ENCODE data around the gene SYT1.
"Not testable (repeated sequence)": the region's sequence is repeated elsewhere in the genome, so short reads cannot be mapped to it uniquely, and the experiment has no call there.

The SYT1 gene

DNA sequence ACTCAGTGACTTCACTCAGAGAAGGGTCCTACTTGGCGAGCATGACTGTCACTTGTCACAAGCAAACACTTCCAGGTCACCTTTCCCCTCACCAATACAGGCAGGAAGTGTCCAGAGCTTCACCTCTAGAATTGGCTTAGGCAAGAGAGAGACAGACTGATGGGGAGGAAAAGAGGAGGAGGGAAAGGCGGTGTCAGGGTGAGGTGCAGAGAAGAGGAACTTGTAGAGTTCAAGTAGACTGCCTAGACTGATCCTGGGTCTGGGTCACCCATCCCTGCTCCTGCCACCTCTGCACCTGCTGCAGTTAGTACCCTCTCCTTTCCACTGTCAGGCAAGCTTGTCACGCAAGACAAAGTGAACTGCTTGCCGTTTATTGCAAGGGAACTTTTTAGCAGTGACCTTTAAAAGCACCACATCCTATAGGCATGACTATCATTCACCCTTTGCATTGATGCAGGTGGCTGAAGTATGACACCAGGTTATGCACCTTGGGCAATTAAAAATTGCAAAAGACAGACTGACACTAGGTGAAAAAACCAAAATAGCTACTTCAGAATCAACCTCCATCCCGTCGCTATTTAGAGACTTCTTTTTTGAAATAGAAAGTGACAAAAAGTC, 292.4 kb downstream of the SYT1 start:
- no peak for DNase-seq

DNA sequence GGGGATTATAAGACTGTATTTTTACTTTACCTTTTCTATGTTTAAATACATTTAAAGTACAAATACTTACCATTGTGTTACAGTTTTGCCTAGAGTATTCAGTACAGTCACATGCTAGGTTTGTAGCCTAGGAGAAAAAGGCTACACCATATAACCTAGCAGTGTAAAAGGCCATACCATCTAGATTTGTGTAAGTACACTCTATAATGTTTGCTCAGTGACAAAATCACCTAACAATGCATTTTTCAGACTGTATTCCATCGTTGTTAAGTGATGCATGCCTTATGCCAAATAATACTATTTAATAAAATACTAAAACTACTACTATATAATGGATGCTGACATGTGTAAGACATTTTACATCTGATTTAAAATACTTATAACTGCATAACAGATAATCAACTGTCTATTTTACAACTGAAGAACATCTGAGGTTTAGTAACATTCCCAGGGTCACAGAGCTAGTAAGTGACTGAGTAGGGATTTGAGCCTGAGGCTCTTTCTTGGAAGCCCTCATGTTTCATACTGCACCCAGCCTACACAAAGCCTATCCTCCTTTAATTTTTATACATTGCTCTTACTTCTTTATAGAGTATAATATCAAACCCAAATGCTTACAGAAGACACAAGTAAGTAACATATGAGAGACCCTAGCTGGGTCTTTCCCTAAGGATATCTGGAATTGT, 296.8 kb downstream of the SYT1 start:
- no peak for DNase-seq

DNA sequence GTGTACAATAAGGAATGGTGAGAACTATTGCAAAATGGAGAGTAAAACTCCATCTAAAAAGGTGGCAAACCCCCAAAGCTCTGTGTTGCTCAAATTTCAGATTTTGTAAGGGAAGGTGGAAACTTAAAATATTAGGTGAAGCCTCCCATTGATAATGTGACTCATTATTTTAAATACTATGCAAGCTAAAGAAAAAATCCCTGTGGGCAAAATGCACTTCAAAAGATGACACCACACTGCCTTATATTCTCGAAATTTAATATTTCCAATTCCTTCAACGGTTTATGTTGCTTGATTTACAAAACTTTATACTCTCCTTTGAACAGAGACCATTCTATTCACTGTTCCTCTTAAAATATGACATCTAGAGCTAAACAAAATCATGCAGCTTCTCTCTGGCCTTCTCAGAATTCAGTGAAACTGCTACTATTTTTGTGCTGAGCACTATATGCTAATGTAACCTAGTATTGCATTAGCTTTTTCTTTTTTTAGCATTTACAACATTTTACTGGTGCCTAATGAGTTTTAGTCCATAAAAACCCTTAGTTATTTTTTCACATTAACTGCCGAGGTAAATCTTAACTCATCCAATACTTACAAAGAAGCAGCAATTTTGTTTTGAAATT, 297.7 kb downstream of the SYT1 start:
- DNase-seq, result no peak

DNA sequence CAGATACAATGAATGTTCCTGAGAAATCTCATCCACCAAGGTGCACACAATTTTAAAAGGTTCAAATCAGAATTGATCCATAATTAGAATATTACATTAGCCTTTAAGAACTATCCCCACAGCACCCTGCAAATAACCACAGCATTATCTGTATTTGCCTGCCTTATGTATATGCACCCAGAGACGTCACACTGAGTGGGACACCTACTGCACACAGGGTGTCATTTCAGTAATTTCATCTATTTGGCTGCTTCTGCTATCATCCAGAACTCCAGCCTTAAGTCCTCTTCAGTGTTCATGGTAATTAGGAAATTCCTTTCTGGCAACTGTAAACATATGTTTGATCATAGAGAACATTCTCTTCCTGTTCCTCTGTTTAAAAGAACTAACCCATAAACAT, 298.4 kb downstream of the SYT1 start:
- no peak for DNase-seq

DNA sequence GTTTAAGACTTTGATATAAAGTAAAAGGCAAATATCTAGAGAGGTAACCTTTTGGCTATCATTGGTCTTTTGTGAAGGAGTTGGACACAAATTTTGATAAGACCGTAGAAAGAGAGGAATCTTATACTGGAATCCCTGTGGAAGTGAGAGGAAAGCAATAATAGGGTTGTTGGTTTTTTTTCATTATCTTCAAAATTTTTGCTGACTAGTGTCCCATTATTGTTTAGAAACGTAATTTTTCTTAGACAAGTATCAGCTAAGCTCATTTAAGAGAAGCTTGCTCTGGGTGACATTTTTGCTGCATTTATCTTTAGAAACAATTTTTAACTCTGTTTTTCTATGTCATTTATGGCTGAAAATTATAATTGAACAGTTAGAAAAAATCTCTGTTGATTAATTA, 300.3 kb downstream of the SYT1 start:
- DNase-seq, result no peak

DNA sequence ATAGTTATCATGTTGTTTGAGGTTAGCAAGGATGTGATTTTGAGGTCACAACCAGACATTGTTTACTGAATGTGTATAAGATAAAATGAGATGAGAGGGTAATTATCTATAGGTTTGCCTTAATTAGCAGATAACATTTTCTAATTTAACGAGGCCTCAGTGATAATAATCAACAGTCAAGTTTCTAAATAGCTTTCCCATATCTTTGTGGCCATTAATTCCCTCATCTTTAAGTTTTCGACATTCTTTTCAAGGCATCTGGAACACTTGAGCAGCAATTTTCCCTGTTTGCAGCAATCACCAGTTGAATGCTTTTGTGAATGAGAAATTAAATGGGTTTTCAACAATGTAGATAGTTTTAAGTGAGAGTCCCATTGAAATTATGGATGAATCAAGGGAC, 304.1 kb downstream of the SYT1 start:
- DNase-seq, result no peak

DNA sequence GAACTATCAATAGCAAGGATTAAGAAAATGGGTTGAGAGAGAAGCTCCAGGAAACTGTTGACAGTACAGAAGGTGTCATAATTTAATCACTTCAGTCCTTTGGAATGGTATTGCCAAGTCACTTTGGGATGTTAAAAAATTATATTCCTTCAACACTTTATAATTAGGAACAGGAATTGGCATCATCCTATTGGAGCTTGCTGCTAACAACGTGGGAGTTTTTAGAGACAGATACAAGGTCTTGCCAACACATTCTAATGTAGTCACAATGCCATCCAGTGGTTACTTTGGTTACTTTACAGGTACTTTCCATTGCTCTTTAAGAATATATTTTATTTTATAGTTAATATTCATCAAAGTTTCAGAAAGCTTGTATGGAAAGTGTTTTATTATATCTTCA, 310.1 kb downstream of the SYT1 start:
- DNase-seq, result no peak

DNA sequence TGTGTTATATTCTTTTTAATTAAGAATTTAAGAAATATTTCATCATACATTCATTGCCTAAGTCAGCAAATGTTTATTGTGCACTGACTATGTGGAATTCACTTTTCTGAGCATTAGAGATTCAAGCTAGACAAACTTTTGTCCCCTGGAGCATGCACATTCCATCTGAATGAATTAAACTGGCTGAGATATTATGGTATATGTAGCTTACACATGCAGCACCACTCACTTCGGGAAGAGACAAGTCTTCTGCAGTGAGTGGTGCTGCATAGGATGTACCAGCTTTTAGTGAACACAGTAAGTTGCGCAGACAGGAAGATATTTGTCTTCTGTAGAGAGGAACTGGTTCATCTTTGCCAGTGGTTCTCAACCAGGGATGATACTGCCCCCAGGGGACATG, 318.4 kb downstream of the SYT1 start:
- DNase-seq, result no peak

DNA sequence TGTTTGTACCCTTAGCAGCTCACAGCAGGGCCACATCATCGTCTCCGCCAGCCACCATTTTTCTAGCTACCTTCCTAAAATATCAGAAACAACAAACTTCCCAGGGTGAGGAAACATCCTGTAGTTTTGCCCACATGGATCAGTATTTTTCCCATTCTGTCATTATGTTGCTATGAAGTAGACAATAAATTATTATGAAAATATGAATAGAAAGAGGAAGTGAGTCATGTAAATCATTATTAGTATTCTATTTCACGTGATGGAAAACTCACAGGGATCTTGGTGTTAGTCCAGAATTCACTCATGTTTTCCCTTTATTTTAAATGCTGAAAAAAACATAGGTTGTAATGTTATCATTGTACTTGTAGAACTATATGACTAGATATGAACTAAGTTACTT, 319.4 kb downstream of the SYT1 start:
- DNase-seq, result no peak

DNA sequence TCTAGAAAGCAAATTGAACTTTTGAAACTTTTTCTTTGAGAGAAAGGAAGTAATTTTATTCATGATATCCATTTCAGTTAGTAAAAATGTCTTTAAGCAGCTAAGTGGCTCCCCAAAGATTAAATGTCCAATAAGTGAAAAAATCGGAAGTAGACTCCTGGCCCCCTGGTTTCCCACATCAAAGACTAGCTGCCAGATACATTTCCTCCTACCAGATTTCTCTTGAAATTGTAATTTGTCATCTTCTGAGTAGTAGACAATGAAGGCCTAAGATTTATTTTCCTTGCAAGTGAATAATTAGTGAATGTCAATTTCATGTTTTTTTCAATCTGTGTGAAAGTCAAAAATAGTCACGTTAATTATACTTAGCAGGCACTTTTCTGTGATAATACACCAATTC, 321.9 kb downstream of the SYT1 start:
- DNase-seq, result no peak

DNA sequence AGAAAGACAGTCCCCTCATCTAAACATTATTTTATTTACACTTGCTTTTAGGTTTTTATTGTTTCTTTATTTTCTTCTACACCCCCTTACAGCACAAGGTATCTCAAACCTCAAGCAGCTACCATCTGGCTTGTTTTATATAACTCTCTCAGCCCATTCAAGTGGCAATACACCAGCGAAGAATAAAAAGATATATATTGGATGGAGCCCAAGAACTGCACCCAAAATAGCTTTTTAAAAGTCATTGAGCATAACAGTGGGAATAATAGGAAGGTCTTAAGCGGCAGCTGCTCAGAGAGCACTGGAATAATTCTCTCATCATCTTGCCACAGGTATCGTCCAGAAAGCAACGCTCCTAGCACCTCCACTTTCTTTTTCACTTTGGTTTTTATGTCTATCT, 322.5 kb downstream of the SYT1 start:
- no peak for DNase-seq

DNA sequence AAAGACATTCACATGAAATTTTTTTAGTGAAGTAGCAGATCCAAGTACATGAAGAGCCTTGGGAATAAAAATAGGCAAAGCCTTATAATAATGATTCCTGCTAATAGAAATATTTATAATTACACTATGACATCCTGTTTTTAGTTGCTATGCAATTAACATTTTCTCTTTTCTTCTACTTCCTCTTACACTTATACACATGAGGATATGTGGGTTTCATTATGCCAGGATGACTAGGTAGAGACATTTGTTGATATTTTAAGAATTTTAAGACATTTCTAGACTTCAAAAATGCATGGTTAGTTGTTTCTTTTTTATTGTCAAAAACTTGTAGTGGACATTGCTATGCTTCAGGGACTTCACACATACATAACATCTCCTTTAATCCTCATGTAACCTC, 326.8 kb downstream of the SYT1 start:
- DNase-seq, result no peak

DNA sequence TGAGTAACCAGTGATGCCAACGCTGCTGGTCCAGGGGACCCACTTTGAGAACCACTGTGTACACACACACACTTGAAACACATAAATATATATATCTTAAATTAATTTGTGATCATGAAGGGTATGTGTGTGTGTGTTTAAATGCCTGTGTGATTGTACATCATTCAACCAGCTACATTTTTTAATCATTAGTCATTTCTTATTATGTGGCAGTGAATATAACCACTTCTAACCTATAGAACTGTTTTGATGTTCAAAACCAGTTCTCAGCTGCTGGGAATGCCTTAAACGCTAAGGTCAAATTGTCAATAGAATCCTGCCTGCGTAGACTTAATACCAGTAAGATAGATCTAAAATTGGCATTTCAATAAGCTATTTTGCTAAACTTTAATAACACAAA, 330.0 kb downstream of the SYT1 start:
- no peak for DNase-seq

DNA sequence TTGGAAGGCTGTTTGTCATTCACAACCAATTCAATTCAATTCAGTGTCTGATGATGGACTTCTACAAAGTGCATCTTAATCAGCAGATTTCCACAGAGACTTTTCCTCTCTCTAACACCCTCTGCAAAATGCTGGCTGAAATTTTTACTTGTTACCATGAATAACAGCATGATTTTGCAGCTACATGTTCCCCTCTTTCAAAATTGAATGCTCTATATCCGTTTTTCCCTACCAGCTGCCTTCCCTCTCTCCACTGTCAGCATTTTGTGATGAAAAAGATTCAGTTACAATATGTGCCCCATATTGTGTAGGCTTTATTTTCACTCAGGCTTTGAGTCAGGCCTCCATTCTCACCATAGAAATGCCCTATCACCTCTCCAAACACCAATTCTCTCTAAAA, 334.6 kb downstream of the SYT1 start:
- DNase-seq, result no peak

DNA sequence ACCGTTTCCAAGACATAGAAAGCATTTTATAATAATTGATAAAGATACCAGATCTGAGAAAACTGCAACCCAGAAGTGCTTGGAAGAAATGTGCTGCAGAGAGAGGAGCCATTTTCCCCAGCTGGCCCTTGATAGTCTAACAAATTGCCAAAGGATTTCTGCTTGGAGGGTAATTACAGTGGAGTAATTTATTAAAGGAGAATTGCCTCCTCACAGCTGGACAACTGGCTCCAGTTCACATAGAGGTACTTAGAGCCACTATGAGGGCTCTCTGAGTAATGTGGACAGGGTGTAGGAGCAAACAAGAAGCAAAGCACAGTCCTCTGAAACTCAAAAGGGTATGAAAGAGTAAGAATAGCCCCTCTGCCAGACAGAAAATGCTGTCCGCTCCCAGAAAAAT, 335.6 kb downstream of the SYT1 start:
- no peak for DNase-seq

DNA sequence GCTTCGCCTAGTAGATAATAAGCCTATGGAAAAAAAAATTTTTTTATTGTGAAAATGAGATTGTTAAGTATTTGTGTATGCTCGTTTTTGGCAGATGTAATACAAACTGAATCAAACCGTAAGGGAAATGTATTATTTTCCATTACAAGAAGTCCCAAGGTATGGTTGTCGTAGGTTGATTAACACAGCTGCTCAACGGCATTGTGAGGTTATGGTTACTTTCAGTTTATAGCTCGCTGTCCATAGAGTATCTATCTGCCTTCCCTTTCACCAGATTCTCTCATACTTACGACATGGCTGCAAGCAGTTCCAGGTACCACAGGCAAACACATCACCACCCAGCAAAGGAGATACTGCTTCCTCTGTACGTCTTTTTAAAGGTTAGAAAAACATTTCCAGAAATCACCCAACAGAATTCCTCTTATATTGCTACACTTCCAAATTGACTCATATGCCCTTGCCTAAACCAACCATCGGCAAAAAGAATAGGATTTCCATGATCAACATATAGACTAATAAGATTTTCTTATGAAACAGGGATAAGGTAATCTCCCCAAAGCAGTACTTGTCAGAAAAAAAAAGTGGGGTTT, 338.6 kb downstream of the SYT1 start:
- no peak for DNase-seq

DNA sequence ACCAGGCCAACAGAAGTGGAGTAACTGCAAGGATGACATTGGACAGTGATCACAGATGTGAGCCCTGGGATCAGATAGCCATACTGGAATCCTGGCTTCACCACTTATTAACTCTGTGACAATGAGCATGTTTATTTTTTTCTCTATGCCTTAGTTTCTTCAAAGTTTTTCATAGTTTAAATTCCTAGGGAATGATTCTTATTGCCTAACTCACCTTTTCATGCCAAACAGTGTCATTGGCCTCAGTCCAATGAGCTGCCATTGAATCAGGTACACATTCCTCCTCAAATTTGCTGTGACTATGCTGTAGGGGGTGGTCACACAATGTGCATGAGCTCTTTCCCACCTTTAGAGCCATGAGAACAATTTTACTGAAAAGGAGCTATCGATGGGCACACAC, 342.3 kb downstream of the SYT1 start:
- DNase-seq, result no peak

DNA sequence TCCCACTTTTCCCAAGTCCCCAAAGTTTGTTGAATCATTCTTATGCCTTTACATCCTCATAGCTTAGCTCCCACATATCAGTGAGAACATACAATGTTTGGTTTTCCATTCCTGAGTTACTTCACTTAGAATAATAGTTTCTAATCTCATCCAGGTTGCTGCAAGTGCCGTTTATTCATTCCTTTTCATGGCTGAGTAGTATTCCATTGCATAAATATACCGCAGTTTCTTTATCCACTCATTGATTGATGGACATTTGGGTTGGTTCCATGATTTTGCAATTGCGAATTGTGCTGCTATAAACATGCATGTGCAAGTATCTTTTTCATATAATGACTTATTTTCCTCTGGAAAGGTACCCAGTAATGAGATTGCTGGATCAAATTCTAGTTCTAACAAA, 345.8 kb downstream of the SYT1 start:
- not testable (repeated sequence) for DNase-seq

DNA sequence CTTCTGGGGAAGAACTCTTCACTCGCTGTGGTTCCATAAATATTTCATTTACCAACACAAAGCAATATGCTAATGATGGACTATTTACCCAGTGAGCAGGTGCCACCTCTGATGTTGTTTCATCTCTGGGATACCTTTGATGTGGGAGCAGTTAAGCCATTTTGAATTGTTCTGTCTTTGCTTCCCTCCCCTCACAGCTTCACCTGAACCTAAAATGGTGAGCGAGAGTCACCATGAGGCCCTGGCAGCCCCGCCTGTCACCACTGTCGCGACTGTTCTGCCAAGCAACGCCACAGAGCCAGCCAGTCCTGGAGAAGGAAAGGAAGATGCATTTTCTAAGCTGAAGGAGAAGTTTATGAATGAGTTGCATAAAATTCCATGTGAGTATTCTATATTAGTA, 352.7 kb downstream of the SYT1 start:
- DNase-seq, result no peak

DNA sequence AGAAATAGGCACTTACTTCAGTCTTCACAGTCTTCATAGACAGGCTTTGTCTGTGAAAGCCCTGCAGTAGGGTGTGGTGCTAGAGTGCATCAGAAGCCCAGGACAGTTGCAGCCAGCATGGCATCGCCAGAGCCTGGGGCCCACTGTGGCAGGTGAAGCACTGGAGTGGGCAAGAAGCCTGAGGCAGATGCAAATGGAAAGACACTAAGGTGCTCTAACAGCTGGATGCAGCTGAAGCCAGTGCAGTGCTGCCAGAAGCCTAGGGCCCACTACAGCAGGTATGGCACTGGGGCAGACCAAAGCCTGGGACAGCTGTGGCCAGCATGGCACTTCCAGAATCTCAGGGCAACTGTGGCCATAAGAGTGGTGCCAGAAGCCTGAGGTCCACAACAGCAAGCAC, 358.6 kb downstream of the SYT1 start:
- no peak for DNase-seq

DNA sequence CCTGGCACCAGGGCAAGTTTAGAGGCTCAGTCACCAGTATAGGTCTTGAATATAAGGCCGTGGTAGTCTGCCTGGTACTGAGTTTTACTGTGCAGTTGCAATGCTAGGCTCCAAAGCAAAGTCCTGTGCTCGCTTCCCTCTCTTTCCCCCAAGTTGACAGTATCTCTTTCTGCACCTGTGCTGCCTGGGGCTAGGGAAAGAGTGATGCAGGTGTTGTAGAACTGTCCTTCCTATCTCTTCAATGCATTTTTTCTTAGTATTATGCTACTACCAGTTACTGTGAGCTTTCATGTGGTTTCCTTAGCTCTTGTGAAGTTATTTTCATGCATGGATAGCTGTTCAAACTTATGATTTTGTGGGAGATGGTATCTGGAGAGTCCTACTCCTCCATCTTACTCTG, 359.2 kb downstream of the SYT1 start:
- no peak for DNase-seq

DNA sequence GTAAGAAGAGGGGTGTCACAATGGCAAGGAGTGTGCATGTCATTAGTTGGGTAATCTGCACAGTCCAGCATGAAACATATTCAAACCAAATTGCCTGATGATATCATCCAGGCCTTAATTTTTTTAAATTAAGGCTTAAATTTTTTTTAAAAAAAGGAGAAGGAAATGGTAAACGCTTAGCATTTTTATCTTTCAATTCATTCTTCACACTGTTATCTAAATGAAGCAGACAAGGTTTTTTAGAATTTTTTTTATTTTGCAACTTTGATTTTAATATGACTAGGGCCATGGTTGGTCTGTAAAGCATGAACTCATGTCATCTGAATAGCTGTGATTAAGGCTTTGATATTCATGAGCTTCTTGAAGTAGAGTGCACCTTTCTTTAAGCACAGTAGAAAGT, 362.5 kb downstream of the SYT1 start:
- no peak for DNase-seq

DNA sequence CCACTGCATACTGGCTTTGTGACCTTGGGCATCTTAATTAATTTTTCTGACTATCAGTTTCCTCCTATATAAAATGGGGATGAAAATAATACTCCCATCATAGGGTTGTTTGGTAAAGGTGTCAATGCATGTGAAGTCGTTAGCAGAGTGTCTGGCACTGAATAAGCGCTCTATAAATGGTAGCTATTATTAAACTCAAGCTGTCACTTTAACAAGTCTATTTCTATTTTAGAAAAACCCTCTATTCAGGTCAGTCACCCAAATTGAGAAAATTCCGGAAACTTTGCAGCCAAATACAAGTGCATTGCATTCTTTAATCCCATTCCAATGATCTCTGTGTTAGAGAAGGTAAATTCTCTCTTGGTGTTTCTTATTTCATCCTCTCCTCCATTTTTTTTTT, 363.1 kb downstream of the SYT1 start:
- DNase-seq, result no peak

DNA sequence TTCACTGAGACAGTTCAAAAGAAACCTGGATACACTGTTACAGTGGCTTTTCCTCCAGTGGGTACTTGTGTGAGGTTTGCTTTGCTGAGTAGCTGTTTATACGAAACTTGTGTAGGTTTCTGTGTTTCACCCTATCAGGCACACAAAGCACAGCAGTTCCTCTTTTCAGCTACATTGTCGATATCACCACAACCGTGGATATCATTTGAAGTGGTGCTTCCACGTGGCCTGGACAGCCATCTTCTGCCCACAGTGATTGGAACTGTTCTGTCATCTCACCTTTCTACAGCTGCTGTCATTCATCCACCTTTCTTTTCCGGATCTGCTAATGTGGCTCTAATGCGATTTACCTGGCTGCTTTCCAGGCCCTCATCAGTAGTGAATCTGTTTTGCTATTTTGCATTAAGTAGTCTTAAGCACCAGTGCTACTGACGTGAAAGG, 368.8 kb downstream of the SYT1 start:
- DNase-seq, result no peak
